ENCODE results near the gene FLYWCH2.
"Not testable (repeated sequence)": the region's sequence is repeated elsewhere in the genome, so short reads cannot be mapped to it uniquely, and the experiment has no call there.

Gene FLYWCH2

GRCh38 chr16:2912330-2913199 lies 29.6 kb downstream of the FLYWCH2 start:
- peak; percentile 75 for DNase-seq (ENCODE audit: low read depth)

GRCh38 chr16:2913603-2914002 lies 30.6 kb downstream of the FLYWCH2 start:
- DNase-seq (ENCODE audit: low read depth) = no peak

- no peak for DNase-seq (ENCODE audit: low read depth)
Measured at GRCh38 chr16:2914233-2914632, 31.2 kb downstream of the FLYWCH2 start.

GRCh38 chr16:2915196-2915929 lies 32.3 kb downstream of the FLYWCH2 start:
- no peak for DNase-seq (ENCODE audit: low read depth)

DNA sequence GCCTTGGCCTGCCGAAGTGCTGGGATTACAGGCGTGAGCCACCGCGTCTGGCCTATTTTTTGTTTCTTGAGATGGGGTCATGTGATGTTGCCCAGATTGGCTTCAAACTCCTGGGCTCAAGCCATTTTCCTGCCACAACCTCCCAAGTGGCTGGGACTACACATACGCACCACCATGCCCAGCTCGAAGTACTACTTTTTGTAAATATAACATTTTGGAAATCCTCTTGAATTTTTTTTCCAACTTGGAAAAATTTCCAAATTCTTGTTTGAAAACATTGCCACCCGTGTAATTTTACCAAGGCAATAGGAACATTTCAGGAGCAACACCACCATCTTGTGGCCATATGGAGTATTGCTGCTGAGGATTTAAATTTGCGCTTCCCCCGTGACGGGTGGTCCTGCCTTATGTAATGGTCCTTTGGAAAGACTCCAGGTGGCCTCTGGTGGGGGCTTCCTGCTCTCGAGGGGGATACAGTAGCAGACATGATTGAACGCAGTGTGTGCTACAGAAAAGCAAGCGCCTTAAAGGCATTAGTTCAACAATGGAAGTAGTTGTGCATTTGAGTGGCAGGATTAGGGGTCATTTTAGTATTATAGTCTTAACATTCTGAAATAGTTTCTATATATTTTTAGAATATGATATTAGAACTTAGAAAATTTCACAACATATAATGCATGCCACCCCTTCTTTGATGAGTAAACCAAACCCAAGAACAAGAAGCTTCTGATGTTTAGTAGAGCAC lies 36.7 kb downstream of the FLYWCH2 start:
- DNase-seq (ENCODE audit: low read depth) = peak; percentile 53

- no peak for DNase-seq (ENCODE audit: low read depth)
Measured at GRCh38 chr16:2923481-2923880, 40.5 kb downstream of the FLYWCH2 start.

GRCh38 chr16:2924901-2925755 lies 42.1 kb downstream of the FLYWCH2 start:
- no peak for DNase-seq (ENCODE audit: low read depth)

GRCh38 chr16:2925951-2926649 lies 43.1 kb downstream of the FLYWCH2 start:
- DNase-seq (ENCODE audit: low read depth) = no peak

- no peak for DNase-seq (ENCODE audit: low read depth)
Measured at GRCh38 chr16:2926650-2926999, 43.6 kb downstream of the FLYWCH2 start.

GRCh38 chr16:2927010-2927646 lies 44.1 kb downstream of the FLYWCH2 start:
- DNase-seq (ENCODE audit: low read depth) = peak; percentile 81

GRCh38 chr16:2928151-2928550 lies 45.1 kb downstream of the FLYWCH2 start:
- DNase-seq (ENCODE audit: low read depth) = not testable (repeated sequence)

DNA sequence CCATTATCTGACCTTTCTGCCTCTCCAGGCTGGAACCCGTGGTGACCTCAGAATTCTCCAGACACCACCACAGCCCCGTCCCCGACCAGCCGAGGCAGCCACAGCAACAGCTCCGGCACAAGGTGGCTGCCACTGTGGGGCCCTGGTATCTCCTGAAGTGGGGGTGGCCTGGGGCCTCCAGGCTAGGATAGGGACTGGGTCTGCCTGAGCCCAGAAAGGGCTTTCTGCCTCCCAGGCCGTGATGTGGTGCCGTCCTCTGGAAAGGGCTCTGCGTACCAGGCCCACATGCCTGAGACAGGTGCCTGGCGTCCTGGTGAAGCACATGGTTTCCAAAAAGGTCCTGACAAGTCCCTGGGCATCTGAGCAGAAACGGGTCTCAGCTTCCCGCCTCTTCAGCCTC lies 45.8 kb downstream of the FLYWCH2 start:
- no peak for DNase-seq (ENCODE audit: low read depth)

DNA sequence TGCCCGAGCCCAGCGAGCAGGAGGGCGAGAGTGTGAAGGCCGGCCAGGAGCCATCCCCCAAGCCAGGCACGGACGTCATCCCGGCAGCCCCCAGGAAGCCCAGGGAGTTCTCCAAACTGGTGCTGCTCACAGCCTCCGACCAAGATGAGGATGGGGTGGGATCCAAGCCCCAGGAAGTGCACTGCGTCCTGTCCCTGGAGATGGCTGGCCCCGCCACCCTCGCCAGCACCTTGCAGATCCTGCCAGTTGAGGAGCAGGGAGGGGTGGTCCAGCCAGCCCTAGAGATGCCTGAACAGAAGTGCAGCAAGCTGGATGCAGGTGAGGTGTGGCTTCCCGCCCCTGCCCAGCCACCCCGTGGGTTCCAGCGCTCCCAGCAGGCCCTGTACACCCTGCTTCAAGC lies 46.7 kb downstream of the FLYWCH2 start:
- no peak for DNase-seq (ENCODE audit: low read depth)

DNA sequence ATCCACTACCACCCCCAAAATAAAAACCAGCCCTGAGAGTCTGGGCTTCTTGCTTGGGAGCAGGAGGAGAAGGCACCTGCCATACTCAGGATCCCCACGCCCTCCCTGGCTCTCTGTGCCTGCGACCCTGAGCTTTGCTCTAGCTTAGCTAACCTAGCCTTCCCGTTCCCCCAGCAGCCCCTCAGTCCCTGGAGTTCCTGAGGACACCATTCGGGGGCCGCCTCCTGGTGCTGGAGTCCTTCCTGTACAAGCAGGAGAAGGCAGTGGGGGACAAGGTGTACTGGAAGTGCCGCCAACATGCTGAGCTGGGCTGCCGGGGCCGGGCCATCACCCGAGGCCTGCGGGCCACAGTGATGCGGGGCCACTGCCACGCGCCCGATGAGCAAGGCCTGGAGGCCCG lies 47.2 kb downstream of the FLYWCH2 start:
- no peak for DNase-seq (ENCODE audit: low read depth)

- DNase-seq (ENCODE audit: low read depth) = not testable (repeated sequence)
Measured at GRCh38 chr16:2931231-2931914, 48.4 kb downstream of the FLYWCH2 start.

DNA sequence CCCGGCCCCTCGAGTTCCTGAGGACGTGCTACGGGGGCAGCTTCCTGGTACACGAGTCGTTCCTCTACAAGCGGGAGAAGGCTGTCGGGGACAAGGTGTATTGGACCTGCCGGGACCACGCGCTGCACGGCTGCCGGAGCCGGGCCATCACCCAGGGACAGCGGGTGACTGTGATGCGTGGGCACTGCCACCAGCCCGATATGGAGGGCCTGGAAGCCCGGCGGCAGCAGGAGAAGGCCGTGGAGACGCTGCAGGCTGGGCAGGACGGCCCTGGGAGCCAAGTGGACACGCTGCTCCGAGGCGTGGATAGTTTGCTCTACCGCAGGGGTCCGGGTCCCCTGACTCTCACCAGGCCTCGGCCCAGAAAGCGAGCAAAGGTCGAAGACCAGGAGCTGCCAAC lies 50.1 kb downstream of the FLYWCH2 start:
- no peak for DNase-seq (ENCODE audit: low read depth)

DNA sequence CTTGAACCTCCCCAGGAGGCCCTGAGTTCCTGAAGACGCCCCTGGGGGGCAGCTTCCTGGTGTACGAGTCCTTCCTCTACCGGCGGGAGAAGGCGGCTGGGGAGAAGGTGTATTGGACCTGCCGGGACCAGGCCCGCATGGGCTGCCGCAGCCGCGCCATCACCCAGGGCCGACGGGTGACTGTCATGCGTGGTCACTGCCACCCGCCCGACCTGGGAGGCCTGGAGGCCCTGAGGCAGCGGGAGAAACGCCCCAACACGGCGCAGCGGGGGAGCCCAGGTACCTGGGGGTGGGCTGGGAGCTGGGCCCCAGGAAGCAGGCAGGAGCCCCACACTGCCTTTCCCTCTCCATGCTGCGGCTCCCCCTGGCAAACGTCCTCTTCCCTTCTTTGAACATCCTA lies 50.7 kb downstream of the FLYWCH2 start:
- DNase-seq (ENCODE audit: low read depth) = no peak

DNA sequence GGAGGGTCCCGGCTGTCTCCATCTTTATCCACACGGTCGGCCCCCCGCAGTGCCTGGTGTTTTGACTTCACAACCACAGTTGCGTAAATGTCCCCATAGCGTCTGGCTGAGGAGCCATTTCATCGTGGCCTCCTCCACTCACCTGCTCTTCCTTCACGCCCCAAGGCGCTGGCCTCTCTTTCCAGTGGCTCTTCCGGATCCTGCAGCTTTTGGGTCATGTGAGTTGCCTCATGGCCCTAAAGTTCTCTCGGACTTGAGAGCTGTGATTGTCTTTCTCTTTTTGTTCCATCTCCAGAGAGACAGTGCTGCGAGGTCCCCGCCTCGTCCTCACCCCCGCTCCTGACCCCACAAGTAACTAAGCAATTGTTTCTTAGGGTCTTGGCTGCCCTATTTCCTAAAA lies 51.4 kb downstream of the FLYWCH2 start:
- no peak for DNase-seq (ENCODE audit: low read depth)

GRCh38 chr16:2936436-2937011 lies 53.5 kb downstream of the FLYWCH2 start:
- DNase-seq (ENCODE audit: low read depth) = no peak

- no peak for DNase-seq (ENCODE audit: low read depth)
Measured at GRCh38 chr16:2937170-2937569, 54.2 kb downstream of the FLYWCH2 start.
